ENCODE results near the gene GPR35.

The GPR35 gene

GRCh38 chr2:240596080-240596460 lies 29.2 kb upstream of the GPR35 start:
- ChIA-PET CTCF (interaction anchor here (1.3 to 1.4 kb wide), 2 partner anchors 9 to 82 kb away, joined by 4 to 6 read pairs; no protein-coding TSS in a partner anchor), POLR2A (no interaction called here)
- DNase-seq (ENCODE audit: extremely low spot score), result no peak
- no peak for TF ChIP-seq CTCF (IDR thresholded peaks at IDR 0.05; ENCODE audit: control extremely low read depth, extremely low read depth, low read depth, missing control alignments)

- ChIA-PET POLR2A (no interaction called here), CTCF (interaction anchor here (1.3 to 1.4 kb wide), 2 partner anchors 9 to 82 kb away, joined by 4 to 6 read pairs; no protein-coding TSS in a partner anchor)
- DNase-seq (ENCODE audit: extremely low spot score), result no peak
- TF ChIP-seq CTCF (IDR thresholded peaks at IDR 0.05; ENCODE audit: control extremely low read depth, extremely low read depth, low read depth, missing control alignments), result no peak
Measured at GRCh38 chr2:240596491-240596931, 28.8 kb upstream of the GPR35 start.

- DNase-seq (ENCODE audit: extremely low spot score), result no peak
- no peak for TF ChIP-seq CTCF (IDR thresholded peaks at IDR 0.05; ENCODE audit: control extremely low read depth, extremely low read depth, low read depth, missing control alignments)
- CTCF ChIA-PET, result interaction anchor here (1.6 kb wide), 1 partner anchor 12 kb away, joined by 5 read pairs; no protein-coding TSS in a partner anchor
- POLR2A ChIA-PET, result no interaction called here
Measured at GRCh38 chr2:240597054-240597418, 28.2 kb upstream of the GPR35 start.

GRCh38 chr2:240597419-240598181 lies 27.7 kb upstream of the GPR35 start:
- ChIA-PET CTCF (interaction anchor here (1.6 kb wide), 1 partner anchor 11 kb away, joined by 5 read pairs; no protein-coding TSS in a partner anchor), POLR2A (no interaction called here)
- no peak for TF ChIP-seq CTCF (IDR thresholded peaks at IDR 0.05; ENCODE audit: control extremely low read depth, extremely low read depth, low read depth, missing control alignments)
- no peak for DNase-seq (ENCODE audit: extremely low spot score)

GRCh38 chr2:240598311-240598911 lies 26.9 kb upstream of the GPR35 start:
- DNase-seq (ENCODE audit: extremely low spot score), result no peak
- ChIA-PET CTCF (interaction anchor here (1.6 kb wide), 1 partner anchor 11 kb away, joined by 5 read pairs; no protein-coding TSS in a partner anchor), POLR2A (no interaction called here)
- TF ChIP-seq CTCF (IDR thresholded peaks at IDR 0.05; ENCODE audit: control extremely low read depth, extremely low read depth, low read depth, missing control alignments), result no peak

- ChIA-PET CTCF (no interaction called here), POLR2A (no interaction called here)
- no peak for TF ChIP-seq CTCF (IDR thresholded peaks at IDR 0.05; ENCODE audit: control extremely low read depth, extremely low read depth, low read depth, missing control alignments)
- no peak for DNase-seq (ENCODE audit: extremely low spot score)
Measured at GRCh38 chr2:240599141-240599583, 26.1 kb upstream of the GPR35 start.

All from GM10248 (cell line).